ENCODE data around the gene NHLRC1. TPM values are rescaled to one million over a fixed set of nuclear protein-coding genes. Genes with fewer than 3 reads are reported as not detected.

The NHLRC1 gene
- total and polyA plus RNA-seq, 2 of the 13 experiments (the other 11 are each of a cell fraction or from before 2014, with no cell fraction given), result 0.04 to 0.11 TPM

- no peak for TF ChIP-seq ZNF142 (CRISPR knock-in tag; IDR thresholded peaks at IDR 0.05)
- TF ChIP-seq NR2C2 (CRISPR knock-in tag; IDR thresholded peaks at IDR 0.05; ENCODE audit: borderline replicate concordance), result no peak
- no peak for TF ChIP-seq GZF1 (CRISPR knock-in tag; IDR thresholded peaks at IDR 0.05)
- TF ChIP-seq CENPX (CRISPR knock-in tag; IDR thresholded peaks at IDR 0.05), result no peak
- no peak for TF ChIP-seq MEIS1 (CRISPR knock-in tag; IDR thresholded peaks at IDR 0.05; ENCODE audit: borderline replicate concordance)
- no peak for TF ChIP-seq EHMT2 (IDR thresholded peaks at IDR 0.05; ENCODE audit: borderline replicate concordance, low read depth, low read length)
- peak; percentile 5; the same call in 1 of the 2 replicates for TF ChIP-seq EED (CRISPR knock-in tag; IDR thresholded peaks at IDR 0.05)
- TF ChIP-seq ZNF17 (CRISPR knock-in tag; IDR thresholded peaks at IDR 0.05), result no peak
- no peak; the same call in 1 of the 2 replicates for TF ChIP-seq HMGXB3 (CRISPR knock-in tag; IDR thresholded peaks at IDR 0.05; ENCODE audit: borderline replicate concordance)
- no peak for TF ChIP-seq ZNF558 (CRISPR knock-in tag; IDR thresholded peaks at IDR 0.05; ENCODE audit: borderline replicate concordance)
- no peak for TF ChIP-seq ZNF883 (CRISPR knock-in tag; IDR thresholded peaks at IDR 0.05; ENCODE audit: not compliant biosample characterization)
- no peak for TF ChIP-seq ZNF691 (CRISPR knock-in tag; IDR thresholded peaks at IDR 0.05; ENCODE audit: borderline replicate concordance, low read depth)
- no peak for TF ChIP-seq HNRNPUL1 (IDR thresholded peaks at IDR 0.05; ENCODE audit: low read depth, low read length)
- no peak; the same call in 1 of the 2 replicates for TF ChIP-seq MLLT10 (CRISPR knock-in tag; IDR thresholded peaks at IDR 0.05)
- no peak for TF ChIP-seq CERS6 (CRISPR knock-in tag; IDR thresholded peaks at IDR 0.05)
- TF ChIP-seq TAF1 (CRISPR knock-in tag; IDR thresholded peaks at IDR 0.05), result no peak
- no peak for TF ChIP-seq NR2F6 (IDR thresholded peaks at IDR 0.05)
- TF ChIP-seq NR2F6 (CRISPR knock-in tag; IDR thresholded peaks at IDR 0.05), result no peak
- no peak for TF ChIP-seq HNRNPL (IDR thresholded peaks at IDR 0.05; ENCODE audit: low read depth, low read length)
These were observed 33.5 kb upstream of the NHLRC1 start (continued) for GRCh38 chr6:18155864-18156421.
